ENCODE measurements around the gene SLIT2. TPM values are rescaled to one million over a fixed set of nuclear protein-coding genes. Genes with fewer than 3 reads are reported as not detected.

SLIT2 gene
- polyA plus RNA-seq, 1 donor from 2014 or later: 26.4 TPM

DNA sequence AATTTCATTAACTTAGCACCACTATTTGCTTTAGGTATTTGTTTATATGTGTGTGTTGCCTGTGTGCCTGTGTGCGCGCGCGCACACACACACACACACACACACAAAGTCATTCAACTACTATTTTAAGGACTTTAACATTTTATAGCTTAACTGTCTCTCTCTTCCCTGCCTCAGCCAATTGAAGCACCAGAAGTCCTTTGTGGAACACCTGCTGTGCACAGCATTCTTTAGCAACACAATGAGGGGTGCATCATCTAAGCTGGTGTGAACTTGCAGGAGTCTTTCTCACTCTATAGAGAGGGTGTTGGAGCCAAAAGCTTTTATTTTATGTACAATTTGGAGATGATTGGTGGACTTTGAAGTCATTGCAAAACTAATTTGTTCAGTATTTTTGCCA, 31.3 kb downstream of the SLIT2 start:
- Histone ChIP-seq H2AFZ (ENCODE audit: low read depth, low read length) (no peak overlapping the region), H3K9ac (ENCODE audit: low read length) (no peak overlapping the region), H3K27ac (ENCODE audit: low read length) (peak overlapping the region; percentile 75), H4K20me1 (ENCODE audit: insufficient read depth) (no peaks in the 10 kb centered on the region), H3K4me2 (ENCODE audit: low read length) (no peak overlapping the region), H3K27me3 (ENCODE audit: insufficient read depth, low read depth, low read length) (no peaks in the 10 kb centered on the region), H3K9me2 (ENCODE audit: insufficient read depth, low read length) (no peaks in the 10 kb centered on the region), H3K79me2 (replicated peaks; ENCODE audit: insufficient read depth, low read length) (no peaks in the 10 kb centered on the region), H3K36me3 (ENCODE audit: insufficient read depth, low read length) (no peaks in the 10 kb centered on the region), H3F3A (ENCODE audit: insufficient read depth, low read length, poor library complexity, severe bottlenecking) (no peaks in the 10 kb centered on the region), H3K9me3 (ENCODE audit: low read length) (no peaks in the 10 kb centered on the region), H3K4me3 (ENCODE audit: low read length) (no peak overlapping the region)
- TF ChIP-seq POLR2AphosphoS5 (IDR thresholded peaks at IDR 0.05): no peak
- TF ChIP-seq RAD21 (conservative IDR thresholded peaks at IDR 0.05): no peak
- TF ChIP-seq SMC3 (conservative IDR thresholded peaks at IDR 0.05; ENCODE audit: poor library complexity): no peak
- TF ChIP-seq MXI1 (conservative IDR thresholded peaks at IDR 0.05; ENCODE audit: poor library complexity, severe bottlenecking): no peak
- TF ChIP-seq, protein P1, sequence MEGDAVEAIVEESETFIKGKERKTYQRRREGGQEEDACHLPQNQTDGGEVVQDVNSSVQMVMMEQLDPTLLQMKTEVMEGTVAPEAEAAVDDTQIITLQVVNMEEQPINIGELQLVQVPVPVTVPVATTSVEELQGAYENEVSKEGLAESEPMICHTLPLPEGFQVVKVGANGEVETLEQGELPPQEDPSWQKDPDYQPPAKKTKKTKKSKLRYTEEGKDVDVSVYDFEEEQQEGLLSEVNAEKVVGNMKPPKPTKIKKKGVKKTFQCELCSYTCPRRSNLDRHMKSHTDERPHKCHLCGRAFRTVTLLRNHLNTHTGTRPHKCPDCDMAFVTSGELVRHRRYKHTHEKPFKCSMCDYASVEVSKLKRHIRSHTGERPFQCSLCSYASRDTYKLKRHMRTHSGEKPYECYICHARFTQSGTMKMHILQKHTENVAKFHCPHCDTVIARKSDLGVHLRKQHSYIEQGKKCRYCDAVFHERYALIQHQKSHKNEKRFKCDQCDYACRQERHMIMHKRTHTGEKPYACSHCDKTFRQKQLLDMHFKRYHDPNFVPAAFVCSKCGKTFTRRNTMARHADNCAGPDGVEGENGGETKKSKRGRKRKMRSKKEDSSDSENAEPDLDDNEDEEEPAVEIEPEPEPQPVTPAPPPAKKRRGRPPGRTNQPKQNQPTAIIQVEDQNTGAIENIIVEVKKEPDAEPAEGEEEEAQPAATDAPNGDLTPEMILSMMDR (IDR thresholded peaks at IDR 0.05; ENCODE audit: poor library complexity, severe bottlenecking): no peak
- TF ChIP-seq EP300 (conservative IDR thresholded peaks at IDR 0.05; ENCODE audit: poor library complexity, severe bottlenecking): no peak
- no peak for TF ChIP-seq EZH2 (IDR thresholded peaks at IDR 0.05; ENCODE audit: borderline replicate concordance, insufficient read depth, low read length, poor library complexity, severe bottlenecking)
- no peak for TF ChIP-seq TAF1 (IDR thresholded peaks at IDR 0.05; ENCODE audit: low read depth)
- TF ChIP-seq, protein P2, sequence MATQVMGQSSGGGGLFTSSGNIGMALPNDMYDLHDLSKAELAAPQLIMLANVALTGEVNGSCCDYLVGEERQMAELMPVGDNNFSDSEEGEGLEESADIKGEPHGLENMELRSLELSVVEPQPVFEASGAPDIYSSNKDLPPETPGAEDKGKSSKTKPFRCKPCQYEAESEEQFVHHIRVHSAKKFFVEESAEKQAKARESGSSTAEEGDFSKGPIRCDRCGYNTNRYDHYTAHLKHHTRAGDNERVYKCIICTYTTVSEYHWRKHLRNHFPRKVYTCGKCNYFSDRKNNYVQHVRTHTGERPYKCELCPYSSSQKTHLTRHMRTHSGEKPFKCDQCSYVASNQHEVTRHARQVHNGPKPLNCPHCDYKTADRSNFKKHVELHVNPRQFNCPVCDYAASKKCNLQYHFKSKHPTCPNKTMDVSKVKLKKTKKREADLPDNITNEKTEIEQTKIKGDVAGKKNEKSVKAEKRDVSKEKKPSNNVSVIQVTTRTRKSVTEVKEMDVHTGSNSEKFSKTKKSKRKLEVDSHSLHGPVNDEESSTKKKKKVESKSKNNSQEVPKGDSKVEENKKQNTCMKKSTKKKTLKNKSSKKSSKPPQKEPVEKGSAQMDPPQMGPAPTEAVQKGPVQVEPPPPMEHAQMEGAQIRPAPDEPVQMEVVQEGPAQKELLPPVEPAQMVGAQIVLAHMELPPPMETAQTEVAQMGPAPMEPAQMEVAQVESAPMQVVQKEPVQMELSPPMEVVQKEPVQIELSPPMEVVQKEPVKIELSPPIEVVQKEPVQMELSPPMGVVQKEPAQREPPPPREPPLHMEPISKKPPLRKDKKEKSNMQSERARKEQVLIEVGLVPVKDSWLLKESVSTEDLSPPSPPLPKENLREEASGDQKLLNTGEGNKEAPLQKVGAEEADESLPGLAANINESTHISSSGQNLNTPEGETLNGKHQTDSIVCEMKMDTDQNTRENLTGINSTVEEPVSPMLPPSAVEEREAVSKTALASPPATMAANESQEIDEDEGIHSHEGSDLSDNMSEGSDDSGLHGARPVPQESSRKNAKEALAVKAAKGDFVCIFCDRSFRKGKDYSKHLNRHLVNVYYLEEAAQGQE (IDR thresholded peaks at IDR 0.05; ENCODE audit: borderline replicate concordance): no peak

DNA sequence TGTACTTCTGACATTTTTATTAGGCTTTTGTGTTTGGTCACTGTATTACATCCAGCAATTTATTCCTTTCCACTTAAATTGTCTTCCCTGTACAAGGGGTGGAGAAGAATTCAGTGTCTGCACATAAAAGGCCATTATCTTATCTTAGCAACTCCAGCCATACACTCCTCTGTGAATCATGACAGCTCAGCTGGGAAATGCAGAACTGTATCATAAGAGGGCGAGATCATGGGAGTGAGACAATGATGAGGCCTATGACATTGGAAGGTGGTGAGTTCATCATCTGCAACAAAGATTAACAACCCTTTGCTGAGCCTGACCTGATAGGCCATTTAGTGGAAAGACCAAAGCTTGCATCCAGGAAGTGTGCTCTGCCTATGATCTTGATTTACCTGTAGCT, 33.3 kb downstream of the SLIT2 start:
- Histone ChIP-seq H3K9ac (ENCODE audit: low read length) (peak overlapping the region; percentile 17), H3F3A (ENCODE audit: insufficient read depth, low read length, poor library complexity, severe bottlenecking) (no peaks in the 10 kb centered on the region), H3K36me3 (ENCODE audit: insufficient read depth, low read length) (no peaks in the 10 kb centered on the region), H4K20me1 (ENCODE audit: insufficient read depth) (no peaks in the 10 kb centered on the region), H3K27ac (ENCODE audit: low read length) (peak overlapping the region; percentile 75), H3K9me2 (ENCODE audit: insufficient read depth, low read length) (no peaks in the 10 kb centered on the region), H3K9me3 (ENCODE audit: low read length) (no peaks in the 10 kb centered on the region), H2AFZ (ENCODE audit: low read depth, low read length) (no peak overlapping the region), H3K4me3 (ENCODE audit: low read length) (no peak overlapping the region), H3K79me2 (replicated peaks; ENCODE audit: insufficient read depth, low read length) (no peaks in the 10 kb centered on the region), H3K4me2 (ENCODE audit: low read length) (peak overlapping the region; percentile 10), H3K27me3 (ENCODE audit: insufficient read depth, low read depth, low read length) (no peaks in the 10 kb centered on the region)
- TF ChIP-seq, protein P2 (IDR thresholded peaks at IDR 0.05; ENCODE audit: borderline replicate concordance): peak; percentile 55
- TF ChIP-seq SMC3 (conservative IDR thresholded peaks at IDR 0.05; ENCODE audit: poor library complexity) (no peak), POLR2AphosphoS5 (IDR thresholded peaks at IDR 0.05) (peak; percentile 80), EZH2 (IDR thresholded peaks at IDR 0.05; ENCODE audit: borderline replicate concordance, insufficient read depth, low read length, poor library complexity, severe bottlenecking) (no peak), MXI1 (conservative IDR thresholded peaks at IDR 0.05; ENCODE audit: poor library complexity, severe bottlenecking) (no peak), EP300 (conservative IDR thresholded peaks at IDR 0.05; ENCODE audit: poor library complexity, severe bottlenecking) (peak; percentile 81)
